ENCODE results near the gene METTL26. TPM values are rescaled to one million over a fixed set of nuclear protein-coding genes. Genes with fewer than 3 reads are reported as not detected.

The METTL26 gene
- total and polyA plus RNA-seq, 2 experiments from 2014 or later, result 77.9 to 155 TPM

DNA sequence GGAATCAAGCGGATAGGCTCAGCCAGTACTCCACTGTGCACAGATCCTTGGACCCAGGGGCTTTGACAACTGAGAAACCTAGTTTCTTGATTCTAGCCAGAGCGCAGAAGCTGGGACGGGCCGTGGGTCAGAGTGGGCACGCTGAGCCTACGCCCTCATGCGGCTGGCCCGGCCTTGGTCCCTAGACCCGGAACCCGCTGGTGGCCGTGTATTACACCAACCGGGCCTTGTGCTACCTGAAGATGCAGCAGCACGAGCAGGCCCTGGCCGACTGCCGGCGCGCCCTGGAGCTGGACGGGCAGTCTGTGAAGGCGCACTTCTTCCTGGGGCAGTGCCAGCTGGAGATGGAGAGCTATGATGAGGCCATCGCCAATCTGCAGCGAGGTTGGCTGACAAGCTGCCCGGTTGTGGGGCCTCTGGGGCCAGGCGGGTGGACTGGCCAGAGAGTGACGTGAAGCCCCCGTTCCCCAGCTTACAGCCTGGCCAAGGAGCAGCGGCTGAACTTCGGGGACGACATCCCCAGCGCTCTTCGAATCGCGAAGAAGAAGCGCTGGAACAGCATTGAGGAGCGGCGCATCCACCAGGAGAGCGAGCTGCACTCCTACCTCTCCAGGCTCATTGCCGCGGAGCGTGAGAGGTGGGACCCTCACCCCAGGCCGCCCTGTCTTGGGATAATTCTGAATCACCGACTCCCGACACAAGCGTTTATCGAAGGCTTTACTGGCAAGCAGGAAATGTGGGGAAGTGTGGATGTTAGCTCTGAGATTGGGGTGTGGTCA, 45.1 kb upstream of the METTL26 start:
- Histone ChIP-seq H4K20me1 (ENCODE audit: insufficient read depth, poor library complexity, severe bottlenecking) (peaks cover 27% of the 10 kb centered on the region), H3K4me1 (ENCODE audit: insufficient read depth) (peaks cover 33% of the 10 kb centered on the region), H3K4me2 (peak overlapping the region; percentile 99), H3K27me3 (no peaks in the 10 kb centered on the region), H2AFZ (no peak overlapping the region), H3K79me2 (peaks cover 32% of the 10 kb centered on the region), H3K36me3 (replicated peaks; ENCODE audit: insufficient read depth, low read depth) (no peaks in the 10 kb centered on the region), H3K27ac (peak overlapping the region; percentile 97), H3K9me3 (ENCODE audit: low read depth) (no peaks in the 10 kb centered on the region), H3K9me2 (replicated peaks; ENCODE audit: insufficient read depth) (no peaks in the 10 kb centered on the region), H3K4me3 (peak overlapping the region; percentile 100)
- TF ChIP-seq CTCF (IDR thresholded peaks at IDR 0.05; ENCODE audit: poor library complexity) (peak; percentile 14), EZH2 (IDR thresholded peaks at IDR 0.05; ENCODE audit: borderline replicate concordance) (no peak), EZH2phosphoT487 (IDR thresholded peaks at IDR 0.05; ENCODE audit: low read depth, severe bottlenecking, unreplicated experiment) (no peak)
- DNase-seq (ENCODE audit: low spot score), result peak; percentile 66
- 63% methylated on average over 44 of the region's 44 CpGs for WGBS (ENCODE audit: low lambda C conversion rate, missing lambda C conversion rate)

DNA sequence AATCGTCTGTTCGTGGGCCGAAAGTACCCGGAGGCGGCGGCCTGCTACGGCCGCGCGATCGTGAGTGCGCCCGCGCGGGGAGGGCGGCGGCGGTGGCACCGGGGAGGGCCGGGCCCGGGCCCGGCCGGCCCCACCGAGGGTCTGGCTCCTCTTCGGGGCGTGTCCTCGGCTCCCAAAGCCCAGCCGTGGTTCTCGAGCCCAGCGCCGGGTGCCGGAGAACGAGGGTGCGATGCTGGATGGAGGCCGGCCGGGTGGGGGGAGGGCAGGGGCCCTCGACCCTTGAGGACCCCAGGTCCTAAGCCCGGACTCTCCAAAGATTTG, 44.5 kb upstream of the METTL26 start:
- H4K20me1 ChIP-seq (ENCODE audit: insufficient read depth, poor library complexity, severe bottlenecking), result peaks cover 27% of the 10 kb centered on the region
- H3K9me2 ChIP-seq (replicated peaks; ENCODE audit: insufficient read depth), result no peaks in the 10 kb centered on the region
- no peak for DNase-seq (ENCODE audit: low spot score)
- no peaks in the 10 kb centered on the region for H3K9me3 ChIP-seq (ENCODE audit: low read depth)
- H3K27ac ChIP-seq, result peak overlapping the region; percentile 97
- peak overlapping the region; percentile 100 for H3K4me3 ChIP-seq
- no peaks in the 10 kb centered on the region for H3K36me3 ChIP-seq (replicated peaks; ENCODE audit: insufficient read depth, low read depth)
- WGBS (ENCODE audit: low lambda C conversion rate, missing lambda C conversion rate), result 1% methylated on average over 26 of the region's 38 CpGs
- H3K4me2 ChIP-seq, result peak overlapping the region; percentile 99
- H2AFZ ChIP-seq, result peak overlapping the region; percentile 94
- H3K27me3 ChIP-seq, result no peaks in the 10 kb centered on the region
- TF ChIP-seq EZH2 (IDR thresholded peaks at IDR 0.05; ENCODE audit: borderline replicate concordance) (no peak), CTCF (IDR thresholded peaks at IDR 0.05; ENCODE audit: poor library complexity) (no peak), EZH2phosphoT487 (IDR thresholded peaks at IDR 0.05; ENCODE audit: low read depth, severe bottlenecking, unreplicated experiment) (no peak)
- peaks cover 32% of the 10 kb centered on the region for H3K79me2 ChIP-seq
- H3K4me1 ChIP-seq (ENCODE audit: insufficient read depth), result peaks cover 38% of the 10 kb centered on the region

- Histone ChIP-seq H3K79me2 (peaks cover 32% of the 10 kb centered on the region), H3K4me2 (peak within 1 kb of the TSS; percentile 99), H3K36me3 (replicated peaks; ENCODE audit: insufficient read depth, low read depth) (no peaks in the 10 kb centered on the region), H3K27me3 (no peaks in the 10 kb centered on the region), H2AFZ (peak within 1 kb of the TSS; percentile 94), H3K9me2 (replicated peaks; ENCODE audit: insufficient read depth) (no peaks in the 10 kb centered on the region), H3K4me3 (peak within 1 kb of the TSS; percentile 100), H3K9me3 (ENCODE audit: low read depth) (no peaks in the 10 kb centered on the region), H3K27ac (peak within 1 kb of the TSS; percentile 97), H3K4me1 (ENCODE audit: insufficient read depth) (peaks cover 41% of the 10 kb centered on the region), H4K20me1 (ENCODE audit: insufficient read depth, poor library complexity, severe bottlenecking) (peaks cover 27% of the 10 kb centered on the region)
- TF ChIP-seq EZH2 (IDR thresholded peaks at IDR 0.05; ENCODE audit: borderline replicate concordance) (no peak), EZH2phosphoT487 (IDR thresholded peaks at IDR 0.05; ENCODE audit: low read depth, severe bottlenecking, unreplicated experiment) (no peak)
- DNase-seq (ENCODE audit: low spot score), result peak; percentile 95
- under 1% methylated on average over 31 of the region's 91 CpGs for WGBS (ENCODE audit: low lambda C conversion rate, missing lambda C conversion rate)
Observed at GRCh38 chr16:679814-680624, 43.9 kb upstream of the METTL26 start, which contains the start of gene STUB1. TSS of gene STUB1 (plus strand) at chr16:680410. CDS start at chr16:680526, 116 bp downstream.
